C4-2B (cell line): ENCODE measurements around the gene LRRC66.

Experiments
- H3K27ac ChIP-seq: fragments of 450-650 bp; 2 replicates; pipeline ENCODE4 v1.5.1; 2017
- CTCF ChIP-seq: fragments of 450-650 bp; conservative IDR thresholded peaks from 2 replicates; pipeline ENCODE4 v1.5.1; 2017; ENCODE audit warnings: mild to moderate bottlenecking
- ZFX ChIP-seq: fragments of 450-650 bp; IDR thresholded peaks from 2 replicates; pipeline ENCODE4 v1.6.1; 2017

LRRC66 gene

GRCh38 chr4:52051615-52052474, 31.7 kb upstream of the LRRC66 start:
- no peak for TF ChIP-seq ZFX
- TF ChIP-seq CTCF = no peak
- peak overlapping the region; percentile 41; the same call in 1 of the 2 replicates for H3K27ac ChIP-seq

GRCh38 chr4:52051213-52051614, 31.1 kb upstream of the LRRC66 start, which contains the start of gene SPATA18:
Gene SPATA18 (plus strand): TSS chr4:52051304. CDS start chr4:52051705, 401 bp downstream.
- H3K27ac ChIP-seq = peak within 1 kb of the TSS; percentile 41; the same call in 1 of the 2 replicates
- no peak for TF ChIP-seq ZFX
- no peak for TF ChIP-seq CTCF

GRCh38 chr4:52049266-52049665, 29.1 kb upstream of the LRRC66 start:
- no peak overlapping the region for H3K27ac ChIP-seq
- no peak for TF ChIP-seq ZFX
- no peak for TF ChIP-seq CTCF

GRCh38 chr4:52045028-52045427, 24.9 kb upstream of the LRRC66 start:
- no peak for TF ChIP-seq ZFX
- TF ChIP-seq CTCF = no peak
- no peak overlapping the region for H3K27ac ChIP-seq

GRCh38 chr4:52038103-52038912, 18.1 kb upstream of the LRRC66 start, which contains the start of gene SGCB:
Gene SGCB (minus strand): TSS chr4:52038299. CDS start chr4:52038259, 40 bp downstream.
- TF ChIP-seq CTCF (no peak), ZFX (peak; percentile 60)

GRCh38 chr4:52037689-52038102, 17.5 kb upstream of the LRRC66 start:
- H3K27ac ChIP-seq = peak overlapping the region; percentile 64
- TF ChIP-seq CTCF (no peak), ZFX (no peak)

More at GRCh38 chr4:52038103-52038912, 18.1 kb upstream of the LRRC66 start, which contains the start of gene SGCB:
- H3K27ac ChIP-seq = peak within 1 kb of the TSS; percentile 64
